RWPE1 (cell line): ENCODE results near the gene PLPP3.

ENCODE experiments used
- CTCF ChIA-PET: fragments of 350-600 bp; sonication (Branson Sonifier 250); formaldehyde crosslinking; extraction: SDS; loops from one replicate; lab custom pipeline; 2021; lab: Yijun Ruan, JAX
- POLR2A ChIA-PET: fragments of 400-600 bp; formaldehyde crosslinking; extraction: SDS; loops from one replicate; lab custom pipeline; 2020; ENCODE audit warnings: antibody characterized with exemption; ENCODE audit not compliant: low non-redundant PET; lab: Yijun Ruan, JAX
- DNase-seq: peaks from one replicate; pipeline ENCODE4 v3.0.0; 2012; ENCODE audit warnings: low spot score
- H3K27ac ChIP-seq: fragments of 450-650 bp; 2 replicates; pipeline ENCODE4 v1.5.1; 2017
- CTCF ChIP-seq: fragments of 450-650 bp; conservative IDR thresholded peaks from 2 replicates; pipeline ENCODE4 v1.5.1; 2017; ENCODE audit warnings: low read depth, mild to moderate bottlenecking

PLPP3 gene

GRCh38 chr1:56452027-56453011, 127.0 kb downstream of the PLPP3 start:
- POLR2A ChIA-PET, result no interaction called here

GRCh38 chr1:56451491-56451890, 127.9 kb downstream of the PLPP3 start:
- no peak overlapping the region for H3K27ac ChIP-seq
- ChIA-PET CTCF (no interaction called here), POLR2A (no interaction called here)
- TF ChIP-seq CTCF, result no peak
- no peak for DNase-seq

More at GRCh38 chr1:56452027-56453011, 127.0 kb downstream of the PLPP3 start:
- TF ChIP-seq CTCF, result no peak
- no peak for DNase-seq
- no peak overlapping the region for H3K27ac ChIP-seq
- CTCF ChIA-PET, result no interaction called here

- no peak for DNase-seq
- POLR2A ChIA-PET, result no interaction called here
- CTCF ChIA-PET, result no interaction called here
- TF ChIP-seq CTCF, result no peak
- H3K27ac ChIP-seq, result no peak overlapping the region
These were observed 129.2 kb downstream of the PLPP3 start for GRCh38 chr1:56450004-56450666.

GRCh38 chr1:56448529-56449300, 130.6 kb downstream of the PLPP3 start:
- no peak for TF ChIP-seq CTCF
- no peak overlapping the region for H3K27ac ChIP-seq
- POLR2A ChIA-PET, result no interaction called here
- CTCF ChIA-PET, result interaction anchor here (0.5 to 0.6 kb wide), 2 partner anchors 89 to 142 kb away, joined by 3 read pairs; no protein-coding TSS in a partner anchor
- peak; percentile 24 for DNase-seq

DNA sequence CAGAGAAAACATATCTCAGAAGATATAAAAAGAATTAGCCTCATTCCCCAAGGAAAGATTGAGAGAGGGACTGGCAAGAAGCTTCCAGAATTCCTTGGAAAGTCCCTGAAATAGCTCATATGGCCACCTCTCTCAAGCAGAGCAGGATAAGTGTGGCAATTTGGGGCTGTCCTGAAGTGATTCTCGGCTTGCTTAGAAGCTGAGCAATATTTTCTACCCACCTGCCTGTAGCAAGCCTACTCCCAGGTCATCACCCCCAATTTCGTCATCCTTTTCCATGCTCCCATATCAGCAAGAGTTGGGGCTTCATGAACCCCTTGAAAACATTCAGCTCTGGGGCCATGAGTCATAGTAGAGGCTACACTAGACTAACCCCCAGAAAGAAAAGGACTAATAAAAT, 131.5 kb downstream of the PLPP3 start:
- POLR2A ChIA-PET, result no interaction called here
- CTCF ChIA-PET, result no interaction called here
- no peak for TF ChIP-seq CTCF
- no peak for DNase-seq
- no peak overlapping the region for H3K27ac ChIP-seq
